Naive thymus-derived CD8-positive, alpha-beta T cell (primary cell): ENCODE data around the gene BTNL9. TPM values are rescaled to one million over a fixed set of nuclear protein-coding genes. Genes with fewer than 3 reads are reported as not detected.
A peak's percentile ranks its signal among the peaks of the same experiment; 100 is the strongest.
"Not testable (repeated sequence)": the region's sequence is repeated elsewhere in the genome, so short reads cannot be mapped to it uniquely, and the experiment has no call there.

Source experiments
- ATAC-seq, 2 donors: fragments of 150-1000 bp; cut with Tn5 transposase in 1 of 2; sonication (Bioruptor Pico), chemical (Tn5 transposase) in 1 of 2; 1 replicate in 1 of 2; 2 replicates in 1 of 2; pipeline ENCODE4 v1.10.0; 2021; ENCODE audit warnings: mild to moderate bottlenecking in 2 of 2, moderate library complexity in 2 of 2
- POLR2A ChIA-PET: fragments of 350-600 bp; sonication (Branson Sonifier 250); formaldehyde crosslinking; loops from one replicate; lab custom pipeline; 2021; ENCODE audit warnings: antibody characterized with exemption; lab: Charles Lee
- DNase-seq, 10 donors: peaks; one replicate each; pipeline versions ENCODE4 v3.0.0 to v3.0.0-alpha.2; 2020 to 2022
- H3K27ac Mint-ChIP-seq, 10 donors: one replicate each; pipeline ENCODE4 v1.8.0; 2020 to 2022; ENCODE audit warnings: mild to moderate bottlenecking in 10 of 10, mixed read lengths in 10 of 10, moderate library complexity in 4 of 10, inconsistent platforms in 1 of 10
- H3K27me3 Mint-ChIP-seq, 5 donors: one replicate each; pipeline ENCODE4 v1.8.0; 2021 to 2022; ENCODE audit warnings: mixed read lengths in 5 of 5
- H3K36me3 Mint-ChIP-seq, 3 donors: one replicate each; pipeline ENCODE4 v1.8.0; 2020 to 2022; ENCODE audit warnings: mixed read lengths in 3 of 3, mild to moderate bottlenecking in 2 of 3, inconsistent platforms in 1 of 3
- H3K4me1 Mint-ChIP-seq, 4 donors: one replicate each; pipeline ENCODE4 v1.8.0; 2021 to 2022; ENCODE audit warnings: mixed read lengths in 4 of 4
- H3K4me3 Mint-ChIP-seq, 10 donors: one replicate each; pipeline ENCODE4 v1.8.0; 2020 to 2022; ENCODE audit warnings: mild to moderate bottlenecking in 10 of 10, mixed read lengths in 10 of 10, moderate library complexity in 6 of 10, inconsistent platforms in 1 of 10
- H3K9me3 Mint-ChIP-seq, 9 donors: one replicate each; pipeline ENCODE4 v1.8.0; 2020 to 2022; ENCODE audit warnings: mixed read lengths in 9 of 9, mild to moderate bottlenecking in 3 of 9, inconsistent platforms in 1 of 9, moderate library complexity in 1 of 9
- polyA plus RNA-seq, 3 donors: library from polyadenylated mRNA; unstranded; fragments of 300-500 nt; fragmentation: Illumina TruSeq; gene quantifications; one replicate each; pipeline ENCODE4 v1.2.3, GENCODE V29; 2021
- total RNA-seq, 8 experiments: library from RNA in 2 of 8; stranded (reverse) in 2 of 8; gene quantifications; one replicate each; pipeline ENCODE4 v1.2.3 and lab custom pipeline; 2021 to 2026

BTNL9 gene
- total and polyA plus RNA-seq, 5 experiments from 2014 or later, result 0.25 to 0.42 TPM; not detected in 3

- POLR2A ChIA-PET, result no interaction called here
- no peak for ATAC-seq
- Mint-ChIP-seq H3K36me3 (no peaks in the 10 kb centered on the region), H3K4me1 (peaks cover 0 to 1% (median under 1%) of the 10 kb centered on the region in 4 donors), H3K27ac (no peak overlapping the region), H3K4me3 (no peak overlapping the region), H3K9me3 (peaks cover 0 to 2% (median 0%) of the 10 kb centered on the region in 9 donors), H3K27me3 (peaks cover 10 to 48% (median 37%) of the 10 kb centered on the region in 5 donors)
- DNase-seq, result no peak
Measured at GRCh38 chr5:181044662-181045305, 4.7 kb downstream of the BTNL9 start.

GRCh38 chr5:181045316-181045715, 5.2 kb downstream of the BTNL9 start:
- DNase-seq (no peak), ATAC-seq (no peak)
- H3K4me3 Mint-ChIP-seq, result no peak overlapping the region
- POLR2A ChIA-PET, result no interaction called here
- no peaks in the 10 kb centered on the region for H3K36me3 Mint-ChIP-seq
- H3K9me3 Mint-ChIP-seq, result peaks cover 0 to 2% (median 0%) of the 10 kb centered on the region in 9 donors
- H3K4me1 Mint-ChIP-seq, result peaks cover 0 to 1% (median under 1%) of the 10 kb centered on the region in 4 donors
- H3K27me3 Mint-ChIP-seq, result peaks cover 16 to 49% (median 38%) of the 10 kb centered on the region in 5 donors
- no peak overlapping the region for H3K27ac Mint-ChIP-seq

- H3K9me3 Mint-ChIP-seq, H3K4me1 Mint-ChIP-seq, H3K36me3 Mint-ChIP-seq, H3K27ac Mint-ChIP-seq, H3K4me3 Mint-ChIP-seq, POLR2A ChIA-PET, DNase-seq, ATAC-seq: not testable (repeated sequence)
- H3K27me3 Mint-ChIP-seq, result peaks cover 21 to 53% (median 40%) of the 10 kb centered on the region in 5 donors
Measured at GRCh38 chr5:181045857-181046256, 5.8 kb downstream of the BTNL9 start.

- H3K4me3 Mint-ChIP-seq, result no peak overlapping the region
- POLR2A ChIA-PET, result no interaction called here
- H3K27me3 Mint-ChIP-seq, result peaks cover 35 to 49% (median 46%) of the 10 kb centered on the region in 5 donors
- H3K27ac Mint-ChIP-seq, result no peak overlapping the region
- DNase-seq, result no peak
- ATAC-seq, result no peak
- H3K36me3 Mint-ChIP-seq, result peaks cover 0 to 6% (median 0%) of the 10 kb centered on the region in 3 donors
- H3K9me3 Mint-ChIP-seq, result peaks cover 0 to 2% (median 0%) of the 10 kb centered on the region in 9 donors
- peaks cover 4 to 6% (median 5%) of the 10 kb centered on the region in 4 donors for H3K4me1 Mint-ChIP-seq
Measured at GRCh38 chr5:181047288-181047687, 7.2 kb downstream of the BTNL9 start.

GRCh38 chr5:181047921-181048320, 7.9 kb downstream of the BTNL9 start:
- ATAC-seq, result no peak
- Mint-ChIP-seq H3K4me3 (no peak overlapping the region), H3K27ac (no peak overlapping the region), H3K27me3 (peaks cover 34 to 46% (median 44%) of the 10 kb centered on the region in 5 donors), H3K9me3 (peaks cover 0 to 2% (median 0%) of the 10 kb centered on the region in 9 donors), H3K4me1 (peaks cover 4 to 8% (median 7%) of the 10 kb centered on the region in 4 donors), H3K36me3 (peaks cover 0 to 8% (median 0%) of the 10 kb centered on the region in 3 donors)
- DNase-seq, result no peak
- POLR2A ChIA-PET, result no interaction called here

GRCh38 chr5:181050016-181050415, 9.9 kb downstream of the BTNL9 start:
- DNase-seq, result no peak
- no peak for ATAC-seq
- Mint-ChIP-seq H3K27me3 (peaks cover 45 to 64% (median 50%) of the 10 kb centered on the region in 5 donors), H3K27ac (peak overlapping the region in 1 of 10 donors; percentile 53), H3K36me3 (peaks cover 0 to 8% (median 0%) of the 10 kb centered on the region in 3 donors), H3K9me3 (no peaks in the 10 kb centered on the region), H3K4me1 (peaks cover 10 to 24% (median 19%) of the 10 kb centered on the region in 4 donors), H3K4me3 (no peak overlapping the region)
- POLR2A ChIA-PET, result no interaction called here

GRCh38 chr5:181051841-181052671, 12.0 kb downstream of the BTNL9 start:
- Mint-ChIP-seq H3K4me1 (peaks cover 10 to 24% (median 19%) of the 10 kb centered on the region in 4 donors), H3K4me3 (peak overlapping the region; percentile 62 to 90 (median 78)), H3K36me3 (peaks cover 0 to 8% (median 2%) of the 10 kb centered on the region in 3 donors), H3K27ac (peak overlapping the region in 3 of 10 donors; percentile 62 to 69 (median 66)), H3K27me3 (peaks cover 58 to 82% (median 70%) of the 10 kb centered on the region in 5 donors), H3K9me3 (no peaks in the 10 kb centered on the region)
- POLR2A ChIA-PET, result no interaction called here
- no peak for DNase-seq
- peak in 1 of 2 donors; percentile 14 for ATAC-seq

- H3K27me3 Mint-ChIP-seq, result peaks cover 55 to 88% (median 71%) of the 10 kb centered on the region in 5 donors
- ATAC-seq (peak; percentile 63 to 69), DNase-seq (peak in 3 of 10 donors; percentile 4 to 22 (median 13))
- H3K9me3 Mint-ChIP-seq, result no peaks in the 10 kb centered on the region
- peaks cover 10 to 24% (median 19%) of the 10 kb centered on the region in 4 donors for H3K4me1 Mint-ChIP-seq
- H3K36me3 Mint-ChIP-seq, result peaks cover 0 to 8% (median 2%) of the 10 kb centered on the region in 3 donors
- H3K27ac Mint-ChIP-seq, result peak overlapping the region in 1 of 10 donors; percentile 69
- POLR2A ChIA-PET, result no interaction called here
- H3K4me3 Mint-ChIP-seq, result peak overlapping the region; percentile 64 to 90 (median 82)
Measured at GRCh38 chr5:181052672-181053487, 12.8 kb downstream of the BTNL9 start.

GRCh38 chr5:181053488-181054121, 13.5 kb downstream of the BTNL9 start:
- Mint-ChIP-seq H3K27me3 (peaks cover 59 to 96% (median 74%) of the 10 kb centered on the region in 5 donors), H3K27ac (no peak overlapping the region)
- POLR2A ChIA-PET, result no interaction called here

GRCh38 chr5:181054138-181054537, 14.1 kb downstream of the BTNL9 start:
- no peak overlapping the region for H3K27ac Mint-ChIP-seq
- H3K27me3 Mint-ChIP-seq, result peaks cover 59 to 97% (median 75%) of the 10 kb centered on the region in 5 donors
- POLR2A ChIA-PET, result no interaction called here

More at GRCh38 chr5:181053488-181054121, 13.5 kb downstream of the BTNL9 start:
- peaks cover 0 to 8% (median 2%) of the 10 kb centered on the region in 3 donors for H3K36me3 Mint-ChIP-seq
- H3K9me3 Mint-ChIP-seq, result no peaks in the 10 kb centered on the region
- peak overlapping the region; percentile 64 to 82 (median 78) for H3K4me3 Mint-ChIP-seq
- ATAC-seq, result peak; percentile 43 to 50
- DNase-seq, result no peak
- peaks cover 10 to 24% (median 19%) of the 10 kb centered on the region in 4 donors for H3K4me1 Mint-ChIP-seq

GRCh38 chr5:181054871-181055459, 14.9 kb downstream of the BTNL9 start:
- H3K36me3 Mint-ChIP-seq, result peaks cover 0 to 8% (median 2%) of the 10 kb centered on the region in 3 donors
- H3K9me3 Mint-ChIP-seq, result no peaks in the 10 kb centered on the region
- peak overlapping the region in 8 of 10 donors; percentile 46 to 79 (median 77) for H3K4me3 Mint-ChIP-seq

More at GRCh38 chr5:181054138-181054537, 14.1 kb downstream of the BTNL9 start:
- H3K36me3 Mint-ChIP-seq, result peaks cover 0 to 8% (median 2%) of the 10 kb centered on the region in 3 donors
- H3K4me1 Mint-ChIP-seq, result peaks cover 12 to 24% (median 20%) of the 10 kb centered on the region in 4 donors
- peak overlapping the region; percentile 40 to 82 (median 77) for H3K4me3 Mint-ChIP-seq
- no peak for DNase-seq
- H3K9me3 Mint-ChIP-seq, result no peaks in the 10 kb centered on the region
- no peak for ATAC-seq

More at GRCh38 chr5:181054871-181055459, 14.9 kb downstream of the BTNL9 start:
- peaks cover 12 to 24% (median 20%) of the 10 kb centered on the region in 4 donors for H3K4me1 Mint-ChIP-seq
- DNase-seq (no peak), ATAC-seq (no peak)
- POLR2A ChIA-PET, result no interaction called here
- H3K27me3 Mint-ChIP-seq, result peaks cover 57 to 96% (median 73%) of the 10 kb centered on the region in 5 donors
- no peak overlapping the region for H3K27ac Mint-ChIP-seq
